ENCODE measurements around the gene DTNB. TPM values are rescaled to one million over a fixed set of nuclear protein-coding genes. Genes with fewer than 3 reads are reported as not detected.

The DTNB gene
- total and polyA plus RNA-seq, 10 of the 15 experiments (the other 5 are each of a cell fraction or from before 2014, with no cell fraction given): 4.5 to 30.6 (median 11.9) TPM

- TF ChIP-seq NKRF (conservative IDR thresholded peaks at IDR 0.05) (0 out of 2 replicates have a peak, but pooled peaks have one; percentile 55), GATAD2B (conservative IDR thresholded peaks at IDR 0.05; ENCODE audit: low read depth) (peak; percentile 90), ZNF687 (IDR thresholded peaks at IDR 0.05) (peak; percentile 49), LARP7 (IDR thresholded peaks at IDR 0.05) (peak; percentile 88; the same call in 1 of the 2 replicates)
Observed at GRCh38 chr2:25672494-25673299, 680 bp downstream of the DTNB start (continued).

Data from GM12878 (cell line).